HEK293 (cell line): Measurements from ENCODE around the gene MAP3K20.

ENCODE experiments used
- CTCF ChIA-PET: fragments of 350-600 bp; formaldehyde crosslinking; extraction: SDS; loops from one replicate; lab custom pipeline; 2021; ENCODE audit warnings: antibody characterized with exemption; lab: Yijun Ruan, JAX
- POLR2A ChIA-PET: fragments of 300-600 bp; formaldehyde crosslinking; extraction: SDS; loops from one replicate; lab custom pipeline; 2020; ENCODE audit warnings: antibody characterized with exemption, inconsistent platforms; lab: Yijun Ruan, JAX
- H3K27ac ChIP-seq: fragments of 200-500 bp; sonication (Bioruptor generic); 2 replicates; pipeline ENCODE4 v1.5.1; 2014; ENCODE audit warnings: low read depth, low read length, control low read depth, inconsistent platforms; ENCODE audit errors: extremely low read depth
- H3K36me3 ChIP-seq, 2 experiments: fragments of 200-500 bp in 1 of 2; sonication (Bioruptor generic) in 1 of 2; 1 replicate in 1 of 2; 2 replicates in 1 of 2; pipeline ENCODE4 v1.5.1; 2014 to 2017; ENCODE audit warnings: inconsistent platforms in 2 of 2, low read length in 2 of 2; ENCODE audit not compliant: control insufficient read depth in 2 of 2, insufficient read depth in 1 of 2
- H3K4me1 ChIP-seq: fragments of 200-500 bp; sonication (Bioruptor generic); 2 replicates; pipeline ENCODE4 v1.5.1; 2014; ENCODE audit warnings: mild to moderate bottlenecking, low read length, inconsistent platforms; ENCODE audit not compliant: control insufficient read depth, insufficient read depth
- H3K4me3 ChIP-seq: 2 replicates; pipeline ENCODE4 v1.5.1; 2011; ENCODE audit warnings: low read depth, mild to moderate bottlenecking, control low read depth, low read length, moderate library complexity
- H3K9me3 ChIP-seq: fragments of 200-500 bp; sonication (Bioruptor generic); 2 replicates; pipeline ENCODE4 v1.5.1; 2014; ENCODE audit warnings: low read depth, low read length, inconsistent platforms; ENCODE audit not compliant: control insufficient read depth, insufficient read depth
- BCL11A ChIP-seq: fragments of 450-650 bp; formaldehyde crosslinking; IDR thresholded peaks from 2 replicates; pipeline ENCODE4 v1.5.1; 2016; ENCODE audit warnings: low read depth, missing biosample characterization, missing genetic modification characterization
- GLIS2 ChIP-seq: fragments of 450-650 bp; formaldehyde crosslinking; IDR thresholded peaks from 2 replicates; pipeline ENCODE4 v1.5.1; 2016; ENCODE audit warnings: missing biosample characterization, missing genetic modification characterization
- HOXA7 ChIP-seq: sonication (generic); formaldehyde crosslinking; IDR thresholded peaks from 2 replicates; pipeline ENCODE4 v1.8.1; 2022; ENCODE audit warnings: missing genetic modification reagents, borderline replicate concordance
- HOXC10 ChIP-seq: sonication (generic); formaldehyde crosslinking; IDR thresholded peaks from 2 replicates; pipeline ENCODE4 v1.8.1; 2023; ENCODE audit warnings: mild to moderate bottlenecking, missing genetic modification reagents
- KLF7 ChIP-seq: fragments of 450-650 bp; formaldehyde crosslinking; IDR thresholded peaks from 2 replicates; pipeline ENCODE4 v1.5.1; 2016; ENCODE audit warnings: missing biosample characterization, missing genetic modification characterization, borderline replicate concordance
- MEIS1 ChIP-seq: sonication (generic); formaldehyde crosslinking; IDR thresholded peaks from 2 replicates; pipeline ENCODE4 v1.8.1; 2022; ENCODE audit warnings: missing genetic modification reagents, mild to moderate bottlenecking, borderline replicate concordance
- TCF7L2 ChIP-seq: IDR thresholded peaks from 2 replicates; pipeline ENCODE4 v1.6.1; 2011; ENCODE audit warnings: low read depth, mild to moderate bottlenecking, inconsistent platforms, low read length, moderate library complexity, borderline replicate concordance
- TSHZ1 ChIP-seq: fragments of 450-650 bp; formaldehyde crosslinking; IDR thresholded peaks from 2 replicates; pipeline ENCODE4 v1.5.1; 2016; ENCODE audit warnings: missing biosample characterization, missing genetic modification characterization, borderline replicate concordance
- ZFP69B ChIP-seq: fragments of 450-650 bp; formaldehyde crosslinking; IDR thresholded peaks from 2 replicates; pipeline ENCODE4 v1.5.1; 2016; ENCODE audit warnings: missing biosample characterization, missing genetic modification characterization
- ZNF146 ChIP-seq: fragments of 450-650 bp; formaldehyde crosslinking; IDR thresholded peaks from 2 replicates; pipeline ENCODE4 v1.5.1; 2016; ENCODE audit warnings: missing biosample characterization, missing genetic modification characterization
- ZNF155 ChIP-seq: fragments of 450-650 bp; formaldehyde crosslinking; IDR thresholded peaks from 2 replicates; pipeline ENCODE4 v1.5.1; 2016; ENCODE audit warnings: missing biosample characterization, missing genetic modification characterization
- ZNF211 ChIP-seq: fragments of 450-650 bp; formaldehyde crosslinking; IDR thresholded peaks from 2 replicates; pipeline ENCODE4 v1.5.1; 2016; ENCODE audit warnings: low read depth, missing biosample characterization, missing genetic modification characterization
- ZNF292 ChIP-seq: fragments of 450-650 bp; formaldehyde crosslinking; IDR thresholded peaks from 2 replicates; pipeline ENCODE4 v1.5.1; 2016; ENCODE audit warnings: low read depth, missing biosample characterization, missing genetic modification characterization, borderline replicate concordance
- ZNF341 ChIP-seq: fragments of 450-650 bp; formaldehyde crosslinking; IDR thresholded peaks from 2 replicates; pipeline ENCODE4; 2016; ENCODE audit warnings: low read depth, missing biosample characterization, missing genetic modification characterization
- ZNF37A ChIP-seq: fragments of 450-650 bp; IDR thresholded peaks from 2 replicates; pipeline ENCODE4 v1.5.1; 2018; ENCODE audit warnings: missing biosample characterization, missing genetic modification characterization
- ZNF394 ChIP-seq: fragments of 450-650 bp; formaldehyde crosslinking; IDR thresholded peaks from 2 replicates; pipeline ENCODE4 v1.5.1; 2016; ENCODE audit warnings: missing biosample characterization, missing genetic modification characterization, mild to moderate bottlenecking, moderate library complexity, borderline replicate concordance
- ZNF416 ChIP-seq: fragments of 450-650 bp; formaldehyde crosslinking; IDR thresholded peaks from 2 replicates; pipeline ENCODE4 v1.5.1; 2016; ENCODE audit warnings: missing biosample characterization, missing genetic modification characterization
- ZNF48 ChIP-seq: fragments of 450-650 bp; formaldehyde crosslinking; IDR thresholded peaks from 2 replicates; pipeline ENCODE4 v1.5.1; 2016; ENCODE audit warnings: missing biosample characterization, missing genetic modification characterization
- ZNF544 ChIP-seq: fragments of 450-650 bp; formaldehyde crosslinking; IDR thresholded peaks from 2 replicates; pipeline ENCODE4 v1.5.0; 2017; ENCODE audit warnings: missing biosample characterization, missing genetic modification characterization
- ZNF664 ChIP-seq: fragments of 450-650 bp; formaldehyde crosslinking; IDR thresholded peaks from 2 replicates; pipeline ENCODE4 v1.5.1; 2016; ENCODE audit warnings: missing biosample characterization, missing genetic modification characterization
- ZNF777 ChIP-seq: fragments of 450-650 bp; formaldehyde crosslinking; IDR thresholded peaks from 2 replicates; pipeline ENCODE4 v1.5.1; 2017; ENCODE audit warnings: missing biosample characterization, missing genetic modification characterization, borderline replicate concordance
- TF ChIP-seq, protein P1 (sequence below): IDR thresholded peaks from 2 replicates; pipeline ENCODE4 v1.6.1; 2011; ENCODE audit warnings: mild to moderate bottlenecking, low read depth, low read length, borderline replicate concordance
- TF ChIP-seq, protein P2 (sequence below): fragments of 450-650 bp; formaldehyde crosslinking; IDR thresholded peaks from 2 replicates; pipeline ENCODE4; 2016; ENCODE audit warnings: missing biosample characterization, missing genetic modification characterization
- TF ChIP-seq, protein P3 (sequence below): fragments of 450-650 bp; formaldehyde crosslinking; IDR thresholded peaks from 2 replicates; pipeline ENCODE4 v1.5.1; 2016; ENCODE audit warnings: missing biosample characterization, missing genetic modification characterization, low read depth
- TF ChIP-seq, protein P4 (sequence below): fragments of 450-650 bp; formaldehyde crosslinking; IDR thresholded peaks from 2 replicates; pipeline ENCODE4 v1.5.1; 2016; ENCODE audit warnings: missing biosample characterization, missing genetic modification characterization

MAP3K20 gene

DNA sequence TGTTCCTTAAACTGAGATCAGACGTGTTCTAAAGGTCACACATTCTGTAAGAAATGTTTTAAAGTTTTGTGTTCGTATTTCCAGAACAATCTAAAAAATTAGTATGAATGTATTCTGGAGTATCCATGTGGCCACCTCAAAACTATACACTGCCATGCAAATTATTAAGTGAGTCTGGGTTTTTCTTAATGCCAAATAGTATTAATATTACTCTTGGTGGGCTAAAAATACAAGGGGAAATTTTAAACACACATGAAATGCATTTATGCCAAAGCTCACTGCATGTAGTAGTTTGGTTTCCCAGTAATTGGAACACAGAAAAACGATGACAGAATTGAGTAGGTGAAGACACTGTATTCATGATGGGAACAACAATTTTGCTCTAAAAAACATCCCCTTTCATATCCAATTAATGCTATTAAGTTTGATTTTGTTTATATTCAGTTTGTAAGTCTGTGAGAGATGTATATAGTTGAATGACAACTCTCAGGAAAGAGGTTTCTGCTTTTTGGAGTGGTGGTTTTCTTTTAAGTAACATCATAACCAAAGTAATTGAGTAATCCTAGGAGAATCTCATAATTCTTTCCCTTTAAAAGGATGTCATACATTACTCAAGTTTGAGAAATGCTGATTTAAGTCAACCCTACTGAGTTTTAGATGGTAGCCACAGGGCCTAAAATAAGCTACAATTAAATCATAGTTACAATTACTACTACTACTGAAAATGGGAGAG, 203.3 kb downstream of the MAP3K20 start:
- POLR2A ChIA-PET, result no interaction called here
- Histone ChIP-seq H3K9me3 (no peaks in the 10 kb centered on the region), H3K27ac (no peak overlapping the region), H3K36me3 (no peaks in the 10 kb centered on the region)
- TF ChIP-seq HOXA7 (CRISPR knock-in tag) (no peak), TSHZ1 (no peak), ZNF544 (tag by site-specific recombination) (no peak), MEIS1 (CRISPR knock-in tag) (no peak), TCF7L2 (no peak), ZNF664 (tag by site-specific recombination) (no peak), ZNF341 (no peak), KLF7 (tag by site-specific recombination) (no peak)
- TF ChIP-seq, protein P1, sequence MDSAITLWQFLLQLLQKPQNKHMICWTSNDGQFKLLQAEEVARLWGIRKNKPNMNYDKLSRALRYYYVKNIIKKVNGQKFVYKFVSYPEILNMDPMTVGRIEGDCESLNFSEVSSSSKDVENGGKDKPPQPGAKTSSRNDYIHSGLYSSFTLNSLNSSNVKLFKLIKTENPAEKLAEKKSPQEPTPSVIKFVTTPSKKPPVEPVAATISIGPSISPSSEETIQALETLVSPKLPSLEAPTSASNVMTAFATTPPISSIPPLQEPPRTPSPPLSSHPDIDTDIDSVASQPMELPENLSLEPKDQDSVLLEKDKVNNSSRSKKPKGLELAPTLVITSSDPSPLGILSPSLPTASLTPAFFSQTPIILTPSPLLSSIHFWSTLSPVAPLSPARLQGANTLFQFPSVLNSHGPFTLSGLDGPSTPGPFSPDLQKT, result no peak
- TF ChIP-seq, protein P2, sequence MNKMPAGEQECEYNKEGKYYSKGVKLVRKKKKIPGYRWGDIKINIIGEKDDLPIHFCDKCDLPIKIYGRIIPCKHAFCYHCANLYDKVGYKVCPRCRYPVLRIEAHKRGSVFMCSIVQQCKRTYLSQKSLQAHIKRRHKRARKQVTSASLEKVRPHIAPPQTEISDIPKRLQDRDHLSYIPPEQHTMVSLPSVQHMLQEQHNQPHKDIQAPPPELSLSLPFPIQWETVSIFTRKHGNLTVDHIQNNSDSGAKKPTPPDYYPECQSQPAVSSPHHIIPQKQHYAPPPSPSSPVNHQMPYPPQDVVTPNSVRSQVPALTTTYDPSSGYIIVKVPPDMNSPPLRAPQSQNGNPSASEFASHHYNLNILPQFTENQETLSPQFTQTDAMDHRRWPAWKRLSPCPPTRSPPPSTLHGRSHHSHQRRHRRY, result no peak
- TF ChIP-seq, protein P3, sequence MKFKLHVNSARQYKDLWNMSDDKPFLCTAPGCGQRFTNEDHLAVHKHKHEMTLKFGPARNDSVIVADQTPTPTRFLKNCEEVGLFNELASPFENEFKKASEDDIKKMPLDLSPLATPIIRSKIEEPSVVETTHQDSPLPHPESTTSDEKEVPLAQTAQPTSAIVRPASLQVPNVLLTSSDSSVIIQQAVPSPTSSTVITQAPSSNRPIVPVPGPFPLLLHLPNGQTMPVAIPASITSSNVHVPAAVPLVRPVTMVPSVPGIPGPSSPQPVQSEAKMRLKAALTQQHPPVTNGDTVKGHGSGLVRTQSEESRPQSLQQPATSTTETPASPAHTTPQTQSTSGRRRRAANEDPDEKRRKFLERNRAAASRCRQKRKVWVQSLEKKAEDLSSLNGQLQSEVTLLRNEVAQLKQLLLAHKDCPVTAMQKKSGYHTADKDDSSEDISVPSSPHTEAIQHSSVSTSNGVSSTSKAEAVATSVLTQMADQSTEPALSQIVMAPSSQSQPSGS (tag by site-specific recombination), result no peak
- TF ChIP-seq, all 188 proteins: peak for 0
- Histone ChIP-seq H3K4me1 (no peaks in the 10 kb centered on the region; the same call in 1 of the 2 replicates), H3K4me3 (no peak overlapping the region)
- CTCF ChIA-PET, result interaction anchor here (0.7 kb wide), 1 partner anchor 926 kb away, joined by 3 read pairs; no protein-coding TSS in a partner anchor

DNA sequence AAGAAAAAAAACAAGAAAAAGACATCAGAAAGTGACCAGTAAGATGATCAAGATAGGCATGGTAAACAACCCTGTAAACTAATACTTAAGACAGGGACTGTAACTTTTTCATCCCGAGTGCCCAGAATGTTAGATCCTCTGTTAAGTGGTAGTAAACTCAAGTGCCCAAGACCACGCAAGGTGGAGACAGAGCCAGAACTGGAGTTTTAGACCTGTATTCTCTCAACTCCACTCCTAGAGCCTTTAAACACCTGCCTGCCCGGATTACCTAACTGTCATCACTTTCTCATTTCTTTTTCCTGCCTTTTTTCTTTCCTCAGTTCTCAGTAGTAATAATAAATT, 203.9 kb downstream of the MAP3K20 start:
- no peaks in the 10 kb centered on the region for H3K36me3 ChIP-seq
- no peaks in the 10 kb centered on the region; the same call in 1 of the 2 replicates for H3K4me1 ChIP-seq
- H3K27ac ChIP-seq, result no peak overlapping the region
- H3K4me3 ChIP-seq, result no peak overlapping the region
- ChIA-PET POLR2A (no interaction called here), CTCF (interaction anchor here (0.7 kb wide), 1 partner anchor 925 kb away, joined by 3 read pairs; no protein-coding TSS in a partner anchor)
- TF ChIP-seq ZNF37A (tag by site-specific recombination) (no peak), ZNF394 (tag by site-specific recombination) (no peak), ZFP69B (tag by site-specific recombination) (no peak), ZNF155 (tag by site-specific recombination) (no peak), ZNF416 (tag by site-specific recombination) (no peak), HOXC10 (CRISPR knock-in tag) (no peak), ZNF146 (tag by site-specific recombination) (no peak), GLIS2 (tag by site-specific recombination) (no peak), ZNF211 (tag by site-specific recombination) (no peak), BCL11A (tag by site-specific recombination) (no peak), ZNF777 (tag by site-specific recombination) (no peak), ZNF292 (tag by site-specific recombination) (no peak), ZNF48 (no peak)
- TF ChIP-seq, protein P4, sequence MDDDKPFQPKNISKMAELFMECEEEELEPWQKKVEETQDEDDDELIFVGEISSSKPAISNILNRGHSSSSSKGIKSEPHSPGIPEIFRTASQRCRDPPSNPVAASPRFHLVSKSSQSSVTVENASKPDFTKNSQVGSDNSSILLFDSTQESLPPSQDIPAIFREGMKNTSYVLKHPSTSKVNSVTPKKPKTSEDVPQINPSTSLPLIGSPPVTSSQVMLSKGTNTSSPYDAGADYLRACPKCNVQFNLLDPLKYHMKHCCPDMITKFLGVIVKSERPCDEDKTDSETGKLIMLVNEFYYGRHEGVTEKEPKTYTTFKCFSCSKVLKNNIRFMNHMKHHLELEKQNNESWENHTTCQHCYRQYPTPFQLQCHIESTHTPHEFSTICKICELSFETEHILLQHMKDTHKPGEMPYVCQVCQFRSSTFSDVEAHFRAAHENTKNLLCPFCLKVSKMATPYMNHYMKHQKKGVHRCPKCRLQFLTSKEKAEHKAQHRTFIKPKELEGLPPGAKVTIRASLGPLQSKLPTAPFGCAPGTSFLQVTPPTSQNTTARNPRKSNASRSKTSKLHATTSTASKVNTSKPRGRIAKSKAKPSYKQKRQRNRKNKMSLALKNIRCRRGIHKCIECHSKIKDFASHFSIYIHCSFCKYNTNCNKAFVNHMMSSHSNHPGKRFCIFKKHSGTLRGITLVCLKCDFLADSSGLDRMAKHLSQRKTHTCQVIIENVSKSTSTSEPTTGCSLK (tag by site-specific recombination), result no peak
- H3K9me3 ChIP-seq, result no peaks in the 10 kb centered on the region
